ENCODE results near the gene DRC3.
"Not testable (repeated sequence)": the region's sequence is repeated elsewhere in the genome, so short reads cannot be mapped to it uniquely, and the experiment has no call there.

- TF ChIP-seq CTCF (IDR thresholded peaks at IDR 0.05); EZH2 (IDR thresholded peaks at IDR 0.05; ENCODE audit: borderline replicate concordance, insufficient read depth, low read depth, low read length, poor library complexity, severe bottlenecking): not testable (repeated sequence)
Measured at GRCh38 chr17:17955790-17956341, 16.8 kb upstream of the DRC3 start.

Measured in B cell (primary cell).